ENCODE results near the gene SYNCRIP. TPM values are rescaled to one million over a fixed set of nuclear protein-coding genes. Genes with fewer than 3 reads are reported as not detected.

The SYNCRIP gene
- total and polyA plus RNA-seq, 2 of the 13 experiments (the other 11 are each of a cell fraction or from before 2014, with no cell fraction given) = 8.1 to 112 TPM

DNA sequence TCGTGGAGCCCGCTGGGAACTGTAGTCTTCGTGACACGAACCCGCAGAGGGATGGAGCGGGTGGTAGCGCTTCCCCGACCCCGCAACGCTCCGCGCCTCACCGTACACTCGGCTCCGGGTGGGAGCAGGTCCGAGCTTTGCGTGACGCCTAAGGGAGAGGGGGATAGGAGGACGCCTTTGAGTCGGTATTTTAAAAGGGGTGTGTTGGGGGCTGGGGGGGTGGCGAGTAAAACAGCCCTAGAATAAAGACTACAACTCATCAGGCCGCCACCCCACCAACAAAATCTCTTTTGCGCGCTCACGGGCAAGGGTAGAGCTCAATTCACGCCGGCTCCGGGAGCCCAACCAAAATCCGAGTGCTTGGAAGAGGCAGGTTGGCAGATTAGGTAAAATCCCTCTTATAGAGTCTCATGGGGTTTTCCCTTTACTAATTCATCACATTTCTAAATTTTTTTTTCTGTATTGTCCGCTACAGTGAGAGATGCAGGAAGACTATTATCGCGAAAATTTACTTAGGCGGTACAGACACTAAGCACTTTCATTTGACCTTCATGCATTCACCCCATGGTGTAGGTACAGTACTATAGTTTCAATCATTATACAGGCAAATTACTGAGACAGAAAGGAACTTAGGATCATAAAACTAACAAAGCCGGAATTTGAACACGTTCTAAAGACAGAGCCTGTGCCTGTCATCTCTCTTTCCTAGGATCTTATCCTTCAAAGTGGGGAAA is 48.3 kb downstream of the SYNCRIP start (continued):
- TF ChIP-seq, protein P1, sequence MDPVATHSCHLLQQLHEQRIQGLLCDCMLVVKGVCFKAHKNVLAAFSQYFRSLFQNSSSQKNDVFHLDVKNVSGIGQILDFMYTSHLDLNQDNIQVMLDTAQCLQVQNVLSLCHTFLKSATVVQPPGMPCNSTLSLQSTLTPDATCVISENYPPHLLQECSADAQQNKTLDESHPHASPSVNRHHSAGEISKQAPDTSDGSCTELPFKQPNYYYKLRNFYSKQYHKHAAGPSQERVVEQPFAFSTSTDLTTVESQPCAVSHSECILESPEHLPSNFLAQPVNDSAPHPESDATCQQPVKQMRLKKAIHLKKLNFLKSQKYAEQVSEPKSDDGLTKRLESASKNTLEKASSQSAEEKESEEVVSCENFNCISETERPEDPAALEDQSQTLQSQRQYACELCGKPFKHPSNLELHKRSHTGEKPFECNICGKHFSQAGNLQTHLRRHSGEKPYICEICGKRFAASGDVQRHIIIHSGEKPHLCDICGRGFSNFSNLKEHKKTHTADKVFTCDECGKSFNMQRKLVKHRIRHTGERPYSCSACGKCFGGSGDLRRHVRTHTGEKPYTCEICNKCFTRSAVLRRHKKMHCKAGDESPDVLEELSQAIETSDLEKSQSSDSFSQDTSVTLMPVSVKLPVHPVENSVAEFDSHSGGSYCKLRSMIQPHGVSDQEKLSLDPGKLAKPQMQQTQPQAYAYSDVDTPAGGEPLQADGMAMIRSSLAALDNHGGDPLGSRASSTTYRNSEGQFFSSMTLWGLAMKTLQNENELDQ (CRISPR knock-in tag; IDR thresholded peaks at IDR 0.05; ENCODE audit: borderline replicate concordance) = no peak
- TF ChIP-seq THYN1 (CRISPR knock-in tag; IDR thresholded peaks at IDR 0.05; ENCODE audit: borderline replicate concordance, low read depth) (no peak), POGZ (CRISPR knock-in tag; IDR thresholded peaks at IDR 0.05) (no peak), TMF1 (CRISPR knock-in tag; IDR thresholded peaks at IDR 0.05; ENCODE audit: low read depth) (no peak)
- TF ChIP-seq, protein P2, sequence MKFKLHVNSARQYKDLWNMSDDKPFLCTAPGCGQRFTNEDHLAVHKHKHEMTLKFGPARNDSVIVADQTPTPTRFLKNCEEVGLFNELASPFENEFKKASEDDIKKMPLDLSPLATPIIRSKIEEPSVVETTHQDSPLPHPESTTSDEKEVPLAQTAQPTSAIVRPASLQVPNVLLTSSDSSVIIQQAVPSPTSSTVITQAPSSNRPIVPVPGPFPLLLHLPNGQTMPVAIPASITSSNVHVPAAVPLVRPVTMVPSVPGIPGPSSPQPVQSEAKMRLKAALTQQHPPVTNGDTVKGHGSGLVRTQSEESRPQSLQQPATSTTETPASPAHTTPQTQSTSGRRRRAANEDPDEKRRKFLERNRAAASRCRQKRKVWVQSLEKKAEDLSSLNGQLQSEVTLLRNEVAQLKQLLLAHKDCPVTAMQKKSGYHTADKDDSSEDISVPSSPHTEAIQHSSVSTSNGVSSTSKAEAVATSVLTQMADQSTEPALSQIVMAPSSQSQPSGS (CRISPR knock-in tag; IDR thresholded peaks at IDR 0.05) = no peak
- TF ChIP-seq, protein P3, sequence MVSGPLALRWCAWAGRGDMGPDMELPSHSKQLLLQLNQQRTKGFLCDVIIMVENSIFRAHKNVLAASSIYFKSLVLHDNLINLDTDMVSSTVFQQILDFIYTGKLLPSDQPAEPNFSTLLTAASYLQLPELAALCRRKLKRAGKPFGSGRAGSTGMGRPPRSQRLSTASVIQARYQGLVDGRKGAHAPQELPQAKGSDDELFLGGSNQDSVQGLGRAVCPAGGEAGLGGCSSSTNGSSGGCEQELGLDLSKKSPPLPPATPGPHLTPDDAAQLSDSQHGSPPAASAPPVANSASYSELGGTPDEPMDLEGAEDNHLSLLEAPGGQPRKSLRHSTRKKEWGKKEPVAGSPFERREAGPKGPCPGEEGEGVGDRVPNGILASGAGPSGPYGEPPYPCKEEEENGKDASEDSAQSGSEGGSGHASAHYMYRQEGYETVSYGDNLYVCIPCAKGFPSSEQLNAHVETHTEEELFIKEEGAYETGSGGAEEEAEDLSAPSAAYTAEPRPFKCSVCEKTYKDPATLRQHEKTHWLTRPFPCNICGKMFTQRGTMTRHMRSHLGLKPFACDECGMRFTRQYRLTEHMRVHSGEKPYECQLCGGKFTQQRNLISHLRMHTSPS (CRISPR knock-in tag; IDR thresholded peaks at IDR 0.05; ENCODE audit: low read depth) = no peak
- TF ChIP-seq, protein P4, sequence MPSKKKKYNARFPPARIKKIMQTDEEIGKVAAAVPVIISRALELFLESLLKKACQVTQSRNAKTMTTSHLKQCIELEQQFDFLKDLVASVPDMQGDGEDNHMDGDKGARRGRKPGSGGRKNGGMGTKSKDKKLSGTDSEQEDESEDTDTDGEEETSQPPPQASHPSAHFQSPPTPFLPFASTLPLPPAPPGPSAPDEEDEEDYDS (CRISPR knock-in tag; IDR thresholded peaks at IDR 0.05) = no peak
- TF ChIP-seq, protein P5, sequence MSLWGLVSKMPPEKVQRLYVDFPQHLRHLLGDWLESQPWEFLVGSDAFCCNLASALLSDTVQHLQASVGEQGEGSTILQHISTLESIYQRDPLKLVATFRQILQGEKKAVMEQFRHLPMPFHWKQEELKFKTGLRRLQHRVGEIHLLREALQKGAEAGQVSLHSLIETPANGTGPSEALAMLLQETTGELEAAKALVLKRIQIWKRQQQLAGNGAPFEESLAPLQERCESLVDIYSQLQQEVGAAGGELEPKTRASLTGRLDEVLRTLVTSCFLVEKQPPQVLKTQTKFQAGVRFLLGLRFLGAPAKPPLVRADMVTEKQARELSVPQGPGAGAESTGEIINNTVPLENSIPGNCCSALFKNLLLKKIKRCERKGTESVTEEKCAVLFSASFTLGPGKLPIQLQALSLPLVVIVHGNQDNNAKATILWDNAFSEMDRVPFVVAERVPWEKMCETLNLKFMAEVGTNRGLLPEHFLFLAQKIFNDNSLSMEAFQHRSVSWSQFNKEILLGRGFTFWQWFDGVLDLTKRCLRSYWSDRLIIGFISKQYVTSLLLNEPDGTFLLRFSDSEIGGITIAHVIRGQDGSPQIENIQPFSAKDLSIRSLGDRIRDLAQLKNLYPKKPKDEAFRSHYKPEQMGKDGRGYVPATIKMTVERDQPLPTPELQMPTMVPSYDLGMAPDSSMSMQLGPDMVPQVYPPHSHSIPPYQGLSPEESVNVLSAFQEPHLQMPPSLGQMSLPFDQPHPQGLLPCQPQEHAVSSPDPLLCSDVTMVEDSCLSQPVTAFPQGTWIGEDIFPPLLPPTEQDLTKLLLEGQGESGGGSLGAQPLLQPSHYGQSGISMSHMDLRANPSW (CRISPR knock-in tag; IDR thresholded peaks at IDR 0.05; ENCODE audit: borderline replicate concordance) = no peak

Data from HepG2 (cell line).